ENCODE measurements around the gene VAPB. TPM values are rescaled to one million over a fixed set of nuclear protein-coding genes. Genes with fewer than 3 reads are reported as not detected.

Gene VAPB
- total and polyA plus RNA-seq, 10 donors, result 11.2 to 32.5 (median 23.3) TPM

DNA sequence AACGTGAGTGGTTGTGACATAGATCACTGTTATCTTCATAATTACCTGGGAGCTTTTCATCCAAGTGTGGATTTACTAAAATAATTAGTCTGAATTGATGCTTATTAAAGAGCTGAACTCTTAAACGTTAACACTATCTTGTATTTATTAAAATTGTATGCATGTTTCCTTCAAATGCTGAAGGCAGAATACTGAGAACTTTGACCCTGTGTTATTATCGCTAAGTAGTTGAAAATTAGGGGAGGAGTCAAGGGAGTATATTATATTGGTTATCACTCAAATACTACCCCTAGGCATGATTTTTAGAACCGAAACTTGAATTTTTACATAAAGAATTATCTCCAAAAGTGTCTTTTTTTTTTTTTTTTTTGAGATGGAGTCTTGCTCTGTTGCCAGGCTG lies 5.8 kb downstream of the VAPB start:
- no peak for DNase-seq
- 81 to 90% (median 85%) methylated on average over 4 of the region's 4 CpGs for WGBS, 5 donors
- Histone ChIP-seq H3K27ac (no peak overlapping the region), H3K9me3 (no peaks in the 10 kb centered on the region), H3K27me3 (replicated peaks in 1 of 7) (no peaks in the 10 kb centered on the region), H3K36me3 (peaks cover 0 to 30% (median 0%) of the 10 kb centered on the region in 6 donors), H3K4me3 (no peak overlapping the region), H3K4me1 (peaks cover 23 to 99% (median 74%) of the 10 kb centered on the region in 6 donors)
- TF ChIP-seq POLR2AphosphoS5 (IDR thresholded peaks at IDR 0.05) (no peak), POLR2A (IDR thresholded peaks at IDR 0.05) (no peak)
- TF ChIP-seq, protein P1, sequence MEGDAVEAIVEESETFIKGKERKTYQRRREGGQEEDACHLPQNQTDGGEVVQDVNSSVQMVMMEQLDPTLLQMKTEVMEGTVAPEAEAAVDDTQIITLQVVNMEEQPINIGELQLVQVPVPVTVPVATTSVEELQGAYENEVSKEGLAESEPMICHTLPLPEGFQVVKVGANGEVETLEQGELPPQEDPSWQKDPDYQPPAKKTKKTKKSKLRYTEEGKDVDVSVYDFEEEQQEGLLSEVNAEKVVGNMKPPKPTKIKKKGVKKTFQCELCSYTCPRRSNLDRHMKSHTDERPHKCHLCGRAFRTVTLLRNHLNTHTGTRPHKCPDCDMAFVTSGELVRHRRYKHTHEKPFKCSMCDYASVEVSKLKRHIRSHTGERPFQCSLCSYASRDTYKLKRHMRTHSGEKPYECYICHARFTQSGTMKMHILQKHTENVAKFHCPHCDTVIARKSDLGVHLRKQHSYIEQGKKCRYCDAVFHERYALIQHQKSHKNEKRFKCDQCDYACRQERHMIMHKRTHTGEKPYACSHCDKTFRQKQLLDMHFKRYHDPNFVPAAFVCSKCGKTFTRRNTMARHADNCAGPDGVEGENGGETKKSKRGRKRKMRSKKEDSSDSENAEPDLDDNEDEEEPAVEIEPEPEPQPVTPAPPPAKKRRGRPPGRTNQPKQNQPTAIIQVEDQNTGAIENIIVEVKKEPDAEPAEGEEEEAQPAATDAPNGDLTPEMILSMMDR (IDR thresholded peaks at IDR 0.05 in 8 of 11, conservative IDR thresholded peaks at IDR 0.05 in 3 of 11), result no peak
- intact Hi-C loops (cut with DNase I; ENCODE audit: low total_unique reads), result loop anchor here (10.0 kb wide), 1 partner anchor 50 kb away; no protein-coding TSS in a partner anchor

DNA sequence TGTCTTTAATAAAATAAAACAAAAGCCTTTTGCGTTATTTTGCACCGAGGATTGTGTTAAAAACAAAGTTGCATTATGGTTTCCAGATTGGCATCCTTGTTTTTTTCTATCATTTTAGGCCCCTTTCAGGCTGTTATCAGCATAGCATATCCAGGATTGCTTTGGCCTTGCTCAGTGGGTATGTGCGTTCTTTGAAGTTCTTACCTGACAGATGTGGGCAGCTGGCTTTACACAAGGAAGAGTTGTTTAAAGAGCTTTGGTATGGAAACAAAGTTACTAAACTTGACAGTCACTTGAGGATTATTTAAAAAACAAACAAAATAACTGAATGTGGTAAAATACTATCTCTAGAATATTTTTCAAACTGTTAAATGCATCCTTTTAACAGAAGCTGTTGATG lies 6.6 kb downstream of the VAPB start:
- DNase-seq, result no peak
- no peaks in the 10 kb centered on the region for H3K9me3 ChIP-seq
- no peak overlapping the region for H3K27ac ChIP-seq
- TF ChIP-seq POLR2AphosphoS5 (IDR thresholded peaks at IDR 0.05) (no peak), POLR2A (IDR thresholded peaks at IDR 0.05) (no peak)
- TF ChIP-seq, protein P1 (IDR thresholded peaks at IDR 0.05 in 8 of 11, conservative IDR thresholded peaks at IDR 0.05 in 3 of 11), result no peak
- H3K4me3 ChIP-seq, result no peak overlapping the region
- H3K27me3 ChIP-seq (replicated peaks in 1 of 7), result no peaks in the 10 kb centered on the region
- peaks cover 19 to 99% (median 74%) of the 10 kb centered on the region in 6 donors for H3K4me1 ChIP-seq
- H3K36me3 ChIP-seq, result peaks cover 0 to 30% (median 0%) of the 10 kb centered on the region in 6 donors
- WGBS, 5 donors, result 92 to 96% (median 95%) methylated on average over 3 of the region's 3 CpGs
- intact Hi-C loops (cut with DNase I; ENCODE audit: low total_unique reads), result loop anchor here (10.0 kb wide), 1 partner anchor 49 kb away; no protein-coding TSS in a partner anchor

DNA sequence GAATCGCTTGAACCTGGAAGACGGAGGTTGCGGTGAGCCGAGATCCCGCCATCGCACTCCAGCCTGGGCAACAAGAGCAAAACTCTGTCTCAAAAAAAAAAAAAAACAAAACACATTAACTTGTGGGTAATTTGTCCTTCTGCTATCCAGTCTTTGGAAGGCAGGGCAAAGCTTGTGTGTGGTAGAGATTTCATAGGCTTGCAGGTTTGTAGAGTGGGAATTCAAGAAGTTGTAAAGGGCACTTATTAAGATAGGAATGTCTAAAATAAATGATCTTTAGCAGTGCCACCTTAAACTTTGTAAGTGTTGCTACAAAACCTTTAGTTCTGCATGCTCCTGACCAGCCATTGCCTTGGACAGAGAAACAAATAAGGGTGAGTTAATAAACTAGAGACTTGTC lies 8.4 kb downstream of the VAPB start:
- Histone ChIP-seq H3K27ac (no peak overlapping the region), H3K27me3 (replicated peaks in 1 of 7) (no peaks in the 10 kb centered on the region), H3K9me3 (no peaks in the 10 kb centered on the region), H3K4me1 (peaks cover 22 to 99% (median 73%) of the 10 kb centered on the region in 6 donors), H3K4me3 (no peak overlapping the region), H3K36me3 (peaks cover 0 to 15% (median 0%) of the 10 kb centered on the region in 6 donors)
- TF ChIP-seq, protein P1 (IDR thresholded peaks at IDR 0.05 in 8 of 11, conservative IDR thresholded peaks at IDR 0.05 in 3 of 11), result no peak
- TF ChIP-seq POLR2AphosphoS5 (IDR thresholded peaks at IDR 0.05) (no peak), POLR2A (IDR thresholded peaks at IDR 0.05) (no peak)
- 92 to 100% (median 98%) methylated on average over 6 of the region's 6 CpGs for WGBS, 5 donors
- intact Hi-C loops (cut with DNase I; ENCODE audit: low total_unique reads), result loop anchor here (10.0 kb wide), 1 partner anchor 47 kb away; no protein-coding TSS in a partner anchor
- no peak for DNase-seq

DNA sequence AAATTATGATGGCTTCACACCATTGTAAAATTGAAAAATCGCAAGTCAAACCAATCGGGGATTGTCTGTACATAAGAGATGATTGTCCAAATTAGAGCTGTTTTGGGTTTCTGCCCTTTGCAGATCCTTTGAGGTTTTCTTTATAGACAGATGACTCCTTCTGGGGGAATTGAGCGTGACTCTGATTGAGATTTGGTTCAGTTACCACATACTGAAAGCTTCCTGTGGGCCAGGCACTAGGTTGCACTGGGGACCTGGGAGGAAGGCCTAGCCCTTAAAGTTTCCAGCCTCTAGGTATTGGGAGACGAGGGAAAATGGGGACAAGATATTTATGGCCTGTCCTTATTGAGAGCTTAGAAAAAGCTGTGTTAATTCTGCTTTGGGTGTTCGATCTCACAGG lies 9.2 kb downstream of the VAPB start:
- intact Hi-C loops (cut with DNase I; ENCODE audit: low total_unique reads), result loop anchor here (10.0 kb wide), 1 partner anchor 47 kb away; no protein-coding TSS in a partner anchor
- Histone ChIP-seq H3K27me3 (replicated peaks in 1 of 7) (no peaks in the 10 kb centered on the region), H3K36me3 (peaks cover 0 to 14% (median 0%) of the 10 kb centered on the region in 6 donors), H3K9me3 (no peaks in the 10 kb centered on the region), H3K4me3 (no peak overlapping the region), H3K27ac (no peak overlapping the region), H3K4me1 (peaks cover 23 to 99% (median 73%) of the 10 kb centered on the region in 6 donors)
- no peak for DNase-seq
- WGBS, 5 donors, result 79 to 83% (median 81%) methylated on average over 5 of the region's 5 CpGs
- TF ChIP-seq POLR2AphosphoS5 (IDR thresholded peaks at IDR 0.05) (no peak), POLR2A (IDR thresholded peaks at IDR 0.05) (no peak)
- TF ChIP-seq, protein P1 (IDR thresholded peaks at IDR 0.05 in 8 of 11, conservative IDR thresholded peaks at IDR 0.05 in 3 of 11), result no peak
